Memory B cell (primary cell): Measurements from ENCODE around the gene KCNK2.

Source experiments
- ATAC-seq: fragments of 150-1000 bp; cut with Tn5 transposase; 2 replicates; pipeline ENCODE4 v1.10.0; 2021; ENCODE audit warnings: low read depth, mild to moderate bottlenecking, moderate library complexity
- DNase-seq, 2 donors: peaks; one replicate each; pipeline ENCODE4 v3.0.0; 2022; ENCODE audit warnings: low spot score in 2 of 2
- H3K27ac Mint-ChIP-seq: one replicate; pipeline ENCODE4 v1.8.0; 2022; ENCODE audit warnings: mild to moderate bottlenecking, moderate library complexity, mixed read lengths
- H3K27me3 Mint-ChIP-seq: one replicate; pipeline ENCODE4 v1.8.0; 2022; ENCODE audit warnings: mixed read lengths
- H3K36me3 Mint-ChIP-seq: one replicate; pipeline ENCODE4 v1.8.0; 2022; ENCODE audit warnings: mild to moderate bottlenecking, mixed read lengths
- H3K4me1 Mint-ChIP-seq: one replicate; pipeline ENCODE4 v1.8.0; 2022; ENCODE audit warnings: mixed read lengths
- H3K4me3 Mint-ChIP-seq: one replicate; pipeline ENCODE4 v1.8.0; 2022; ENCODE audit warnings: mild to moderate bottlenecking, moderate library complexity, mixed read lengths
- H3K9me3 Mint-ChIP-seq: one replicate; pipeline ENCODE4 v1.8.0; 2022; ENCODE audit warnings: mixed read lengths

The KCNK2 gene

DNA sequence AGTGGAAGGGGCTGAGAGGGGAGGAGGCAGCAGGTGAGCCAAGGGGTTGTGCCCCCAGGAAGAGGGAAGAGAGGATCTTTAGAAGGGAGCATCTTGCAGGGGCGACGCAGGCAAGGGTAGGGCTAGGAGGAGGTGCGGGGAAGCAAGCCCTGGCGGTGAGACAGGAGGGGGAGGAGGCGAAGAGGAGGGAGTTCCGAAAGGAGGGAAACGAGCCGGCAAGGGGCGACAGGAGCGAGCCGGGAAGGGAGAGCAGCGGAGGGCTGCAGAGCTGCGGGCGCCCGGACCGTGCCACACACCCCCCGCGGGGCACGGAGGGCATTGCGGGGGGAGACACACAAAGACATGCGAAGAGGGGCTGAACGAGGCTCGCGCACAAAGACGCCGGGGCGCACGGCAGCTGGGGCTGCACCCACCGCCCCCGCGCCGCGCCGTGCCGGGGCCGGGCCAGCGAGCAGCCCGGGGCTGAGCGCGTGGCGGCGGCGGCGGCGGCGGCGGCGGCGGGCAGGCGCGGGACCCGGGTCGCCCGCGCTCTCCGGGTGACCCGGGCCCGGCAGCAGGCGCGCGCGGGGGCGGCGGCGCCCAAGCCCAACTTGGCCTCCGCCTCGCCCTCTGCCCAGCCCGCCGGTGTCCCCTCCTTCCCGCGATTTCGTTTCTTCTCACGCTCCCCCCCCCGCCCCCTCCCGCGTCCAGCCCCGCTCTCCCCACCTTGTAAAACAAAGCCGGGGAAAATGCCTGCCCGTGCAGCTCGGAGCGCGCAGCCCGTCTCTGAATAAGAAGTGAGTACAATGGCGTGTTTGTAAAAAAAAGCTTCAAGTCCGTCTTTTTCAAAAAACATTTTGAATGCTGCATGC lies at the start of gene KCNK2:
TSS of gene KCNK2 (plus strand) at position 206 of the 851 bp plus-strand sequence. CDS start 649 bp downstream, outside the sequence.
- Mint-ChIP-seq H3K27ac (no peak within 1 kb of the TSS), H3K4me1 (peaks cover 7% of the 10 kb centered on the region), H3K36me3 (no peaks in the 10 kb centered on the region), H3K9me3 (peaks cover 4% of the 10 kb centered on the region), H3K27me3 (peaks cover 20% of the 10 kb centered on the region), H3K4me3 (no peak within 1 kb of the TSS)
- DNase-seq (no peak), ATAC-seq (no peak)

DNA sequence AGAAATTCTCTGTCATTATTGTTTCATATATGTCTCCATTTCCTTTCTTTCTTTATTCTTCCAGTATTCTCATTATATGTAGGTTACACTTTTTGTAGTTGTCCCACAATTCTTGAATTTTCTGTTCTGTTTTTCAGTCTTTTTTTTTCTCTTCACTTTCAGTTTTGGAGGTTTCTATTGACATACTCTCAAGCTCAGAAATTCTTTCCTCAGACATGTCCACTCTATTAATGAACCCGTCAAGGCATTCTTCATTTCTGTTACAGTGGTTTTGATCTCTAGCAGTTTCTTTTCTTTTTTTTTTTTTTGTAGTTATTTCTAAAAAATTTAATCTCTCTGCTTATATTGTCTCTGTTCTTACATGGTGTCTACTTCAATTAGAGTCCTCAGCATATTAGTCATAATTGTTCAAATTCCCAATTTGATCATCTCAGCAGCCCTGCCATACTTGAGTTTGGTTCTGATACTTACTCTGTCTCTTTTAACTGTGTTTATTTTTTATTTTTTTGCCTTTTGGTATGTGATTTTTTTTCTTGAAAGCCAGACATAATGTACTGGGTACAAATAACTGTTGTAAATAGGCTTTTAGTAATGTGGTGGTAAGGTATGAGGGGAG lies 49.5 kb upstream of the KCNK2 start:
- Mint-ChIP-seq H3K36me3 (no peaks in the 10 kb centered on the region), H3K4me1 (no peaks in the 10 kb centered on the region), H3K27me3 (no peaks in the 10 kb centered on the region), H3K27ac (no peak overlapping the region), H3K9me3 (no peaks in the 10 kb centered on the region), H3K4me3 (no peak overlapping the region)
- ATAC-seq (no peak), DNase-seq (no peak)

DNA sequence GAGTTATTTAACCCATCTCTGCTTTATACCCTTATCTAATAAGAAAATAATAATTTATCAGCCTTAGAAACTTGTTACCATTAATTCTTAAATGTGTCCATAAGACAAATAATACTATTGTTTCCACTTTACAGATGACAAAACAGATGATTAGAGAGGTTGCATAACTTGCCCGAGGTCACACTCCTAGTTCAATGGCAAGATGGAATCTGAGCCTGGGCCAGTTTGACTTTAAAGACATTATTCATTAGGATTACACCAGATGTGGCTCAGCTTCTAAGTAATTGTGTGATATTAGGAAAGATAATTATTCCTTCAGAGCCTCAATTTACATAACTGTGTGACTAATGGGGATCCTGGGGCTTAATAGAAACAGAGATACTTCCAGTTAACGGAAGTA lies 42.3 kb upstream of the KCNK2 start:
- Mint-ChIP-seq H3K36me3 (no peaks in the 10 kb centered on the region), H3K27ac (no peak overlapping the region)
- no peak for ATAC-seq

GRCh38 chr1:215043401-215043800 lies 39.1 kb upstream of the KCNK2 start:
- H3K9me3 Mint-ChIP-seq, result peaks cover 5% of the 10 kb centered on the region
- no peaks in the 10 kb centered on the region for H3K4me1 Mint-ChIP-seq
- DNase-seq (no peak), ATAC-seq (no peak)
- no peak overlapping the region for H3K4me3 Mint-ChIP-seq
- H3K27ac Mint-ChIP-seq, result no peak overlapping the region
- no peaks in the 10 kb centered on the region for H3K36me3 Mint-ChIP-seq
- H3K27me3 Mint-ChIP-seq, result no peaks in the 10 kb centered on the region

More for the DNA sequence above, 42.3 kb upstream of the KCNK2 start:
- Mint-ChIP-seq H3K27me3 (no peaks in the 10 kb centered on the region), H3K9me3 (peaks cover 5% of the 10 kb centered on the region), H3K4me1 (no peaks in the 10 kb centered on the region), H3K4me3 (no peak overlapping the region)
- no peak for DNase-seq

- ATAC-seq (no peak), DNase-seq (no peak)
- Mint-ChIP-seq H3K27ac (no peak overlapping the region), H3K9me3 (peaks cover 5% of the 10 kb centered on the region), H3K4me3 (no peak overlapping the region), H3K4me1 (no peaks in the 10 kb centered on the region), H3K27me3 (no peaks in the 10 kb centered on the region), H3K36me3 (no peaks in the 10 kb centered on the region)
These were observed 38.4 kb upstream of the KCNK2 start for GRCh38 chr1:215044151-215044550.

GRCh38 chr1:215045698-215046308 lies 36.7 kb upstream of the KCNK2 start:
- ATAC-seq (no peak), DNase-seq (no peak)
- H3K27me3 Mint-ChIP-seq, result no peaks in the 10 kb centered on the region
- H3K4me1 Mint-ChIP-seq, result no peaks in the 10 kb centered on the region
- peaks cover 6% of the 10 kb centered on the region for H3K9me3 Mint-ChIP-seq
- no peak overlapping the region for H3K4me3 Mint-ChIP-seq
- no peaks in the 10 kb centered on the region for H3K36me3 Mint-ChIP-seq
- no peak overlapping the region for H3K27ac Mint-ChIP-seq

DNA sequence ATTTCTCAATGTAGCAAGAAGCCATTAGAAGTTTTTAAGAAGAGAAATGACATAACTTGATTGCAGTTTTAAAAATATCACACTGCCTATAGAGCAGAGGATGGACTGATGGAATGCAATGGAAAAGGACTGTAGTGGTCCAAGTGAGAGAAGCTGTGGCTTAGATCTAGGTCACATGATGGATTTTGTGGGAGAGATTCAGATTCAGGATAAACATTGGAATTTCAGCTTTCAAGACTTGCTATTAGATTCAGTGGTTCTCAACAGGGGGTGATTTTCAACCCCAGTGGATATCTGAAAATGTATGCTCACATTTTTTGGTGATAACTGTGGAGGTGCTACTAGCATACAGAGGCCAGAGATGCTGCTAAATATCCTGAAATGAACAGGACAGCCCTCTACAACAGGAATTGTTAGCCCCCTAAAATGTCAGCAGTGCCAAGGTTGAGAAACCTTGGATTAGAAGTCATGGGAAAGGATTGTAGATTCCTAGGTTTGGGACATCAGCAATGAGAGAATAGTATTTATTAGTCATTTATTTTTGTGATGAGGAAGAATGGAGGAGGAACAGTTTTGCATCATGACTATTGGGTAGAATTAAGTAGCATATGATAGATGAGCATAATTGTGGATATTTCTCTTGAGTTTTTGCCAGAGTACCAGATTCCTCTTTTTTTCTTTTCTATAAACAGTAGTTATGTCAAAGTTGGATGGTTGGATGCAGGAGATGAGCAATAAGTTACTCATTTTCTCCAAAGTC lies 30.1 kb upstream of the KCNK2 start:
- peaks cover 2% of the 10 kb centered on the region for H3K9me3 Mint-ChIP-seq

DNA sequence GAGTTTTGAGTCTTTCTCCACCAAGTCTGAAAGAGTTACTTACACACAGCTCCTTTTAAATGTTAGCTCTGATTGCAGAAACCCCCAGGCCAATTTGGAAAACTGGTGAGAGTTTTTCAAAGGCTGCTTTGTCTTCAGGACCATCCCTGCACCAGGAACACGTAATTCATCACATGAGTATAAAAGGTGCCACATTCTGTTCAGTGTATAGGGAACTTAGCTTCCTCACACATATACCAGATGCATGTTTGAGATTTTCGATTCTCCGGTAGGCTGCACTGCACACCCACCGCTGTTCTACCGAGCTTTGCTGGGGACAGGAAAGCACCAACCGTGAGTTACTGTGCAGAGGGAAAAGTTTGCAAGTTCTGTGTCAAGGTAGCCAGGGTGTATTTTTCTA lies 28.3 kb upstream of the KCNK2 start:
- H3K36me3 Mint-ChIP-seq, result no peaks in the 10 kb centered on the region
- no peaks in the 10 kb centered on the region for H3K27me3 Mint-ChIP-seq
- DNase-seq (no peak), ATAC-seq (no peak)
- no peak overlapping the region for H3K4me3 Mint-ChIP-seq
- H3K4me1 Mint-ChIP-seq, result no peaks in the 10 kb centered on the region
- H3K27ac Mint-ChIP-seq, result no peak overlapping the region
- H3K9me3 Mint-ChIP-seq, result peaks cover 2% of the 10 kb centered on the region

More for the DNA sequence above, 30.1 kb upstream of the KCNK2 start:
- H3K4me1 Mint-ChIP-seq, result no peaks in the 10 kb centered on the region
- ATAC-seq, result no peak
- H3K36me3 Mint-ChIP-seq, result no peaks in the 10 kb centered on the region
- H3K27ac Mint-ChIP-seq, result no peak overlapping the region
- H3K27me3 Mint-ChIP-seq, result no peaks in the 10 kb centered on the region
- H3K4me3 Mint-ChIP-seq, result no peak overlapping the region
- no peak for DNase-seq

GRCh38 chr1:215055281-215055935 lies 27.1 kb upstream of the KCNK2 start:
- Mint-ChIP-seq H3K36me3 (no peaks in the 10 kb centered on the region), H3K4me3 (no peak overlapping the region), H3K9me3 (no peaks in the 10 kb centered on the region), H3K27ac (no peak overlapping the region), H3K27me3 (no peaks in the 10 kb centered on the region), H3K4me1 (no peaks in the 10 kb centered on the region)
- DNase-seq (no peak), ATAC-seq (no peak)

GRCh38 chr1:215056584-215056983 lies 26.0 kb upstream of the KCNK2 start:
- no peaks in the 10 kb centered on the region for H3K27me3 Mint-ChIP-seq
- no peak for DNase-seq
- no peak overlapping the region for H3K27ac Mint-ChIP-seq
- no peaks in the 10 kb centered on the region for H3K9me3 Mint-ChIP-seq
- H3K36me3 Mint-ChIP-seq, result no peaks in the 10 kb centered on the region
- H3K4me1 Mint-ChIP-seq, result no peaks in the 10 kb centered on the region
- no peak for ATAC-seq
- H3K4me3 Mint-ChIP-seq, result no peak overlapping the region

GRCh38 chr1:215059947-215060346 lies 22.6 kb upstream of the KCNK2 start:
- no peak overlapping the region for H3K27ac Mint-ChIP-seq
- H3K4me1 Mint-ChIP-seq, result no peaks in the 10 kb centered on the region
- ATAC-seq (no peak), DNase-seq (no peak)
- H3K27me3 Mint-ChIP-seq, result no peaks in the 10 kb centered on the region
- H3K36me3 Mint-ChIP-seq, result no peaks in the 10 kb centered on the region
- H3K4me3 Mint-ChIP-seq, result no peak overlapping the region
- peaks cover 4% of the 10 kb centered on the region for H3K9me3 Mint-ChIP-seq

DNA sequence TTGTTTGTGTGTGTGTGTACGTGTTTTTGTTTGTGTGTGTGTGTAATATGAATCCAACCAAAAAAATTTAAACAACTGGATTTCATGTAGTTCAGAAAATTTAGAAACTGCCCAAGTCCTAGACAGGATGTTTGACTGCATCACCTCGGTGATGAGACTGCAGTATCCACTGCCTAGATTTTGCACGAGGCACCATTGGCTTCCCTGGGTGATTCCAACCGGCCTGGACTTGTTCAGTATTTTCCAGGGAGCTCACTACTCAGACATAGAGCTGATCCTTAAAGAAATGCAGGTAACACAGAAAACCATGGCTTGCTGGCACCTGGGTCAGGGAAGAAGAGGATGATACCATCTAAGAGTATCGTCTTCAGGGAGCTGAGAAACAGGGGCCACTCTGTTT lies 18.2 kb upstream of the KCNK2 start:
- no peak overlapping the region for H3K4me3 Mint-ChIP-seq
- DNase-seq (no peak), ATAC-seq (no peak)
- H3K27ac Mint-ChIP-seq, result no peak overlapping the region
- H3K9me3 Mint-ChIP-seq, result peaks cover 4% of the 10 kb centered on the region
- H3K27me3 Mint-ChIP-seq, result no peaks in the 10 kb centered on the region
- H3K36me3 Mint-ChIP-seq, result no peaks in the 10 kb centered on the region
- H3K4me1 Mint-ChIP-seq, result no peaks in the 10 kb centered on the region

DNA sequence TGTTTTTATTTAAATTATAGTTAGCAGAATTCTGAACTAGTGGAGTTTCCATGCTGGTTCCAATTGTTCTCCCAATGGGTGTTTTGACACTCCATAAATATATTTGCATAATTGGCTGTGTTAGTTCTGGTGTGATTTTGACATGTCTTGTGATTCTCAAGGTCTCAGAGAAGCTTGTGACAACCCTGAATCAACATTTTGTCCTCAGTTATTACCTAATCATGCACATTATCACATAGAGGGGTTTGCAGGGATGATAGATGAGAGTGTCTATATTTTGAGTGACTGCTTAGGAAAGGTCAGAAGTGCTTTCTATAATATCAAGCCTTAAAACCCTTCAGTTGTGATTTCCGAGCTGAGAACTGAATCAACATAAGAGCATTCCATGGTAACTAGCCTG lies 11.5 kb upstream of the KCNK2 start:
- ATAC-seq, result no peak
- Mint-ChIP-seq H3K27me3 (no peaks in the 10 kb centered on the region), H3K4me3 (no peak overlapping the region), H3K4me1 (no peaks in the 10 kb centered on the region), H3K27ac (no peak overlapping the region), H3K36me3 (no peaks in the 10 kb centered on the region), H3K9me3 (peaks cover 2% of the 10 kb centered on the region)
- DNase-seq, result no peak
